ENCODE measurements around the gene KCNH6.

- TF ChIP-seq POLR2A (IDR thresholded peaks at IDR 0.05; ENCODE audit: low read depth, low read length) (no peak), POLR2AphosphoS5 (IDR thresholded peaks at IDR 0.05; ENCODE audit: low read depth, low read length) (no peak), TAF1 (IDR thresholded peaks at IDR 0.05; ENCODE audit: low read depth, low read length) (no peak), SPI1 (IDR thresholded peaks at IDR 0.05; ENCODE audit: low read depth, low read length) (no peak), PAX5 (IDR thresholded peaks at IDR 0.05; ENCODE audit: insufficient read depth, low read length, severe bottlenecking) (no peak)
Observed at GRCh38 chr17:63535640-63536039, 12.5 kb downstream of the KCNH6 start.

Data from GM12891 (cell line).